Measurements from ENCODE around the gene GTF3C6.

GTF3C6 gene

DNA sequence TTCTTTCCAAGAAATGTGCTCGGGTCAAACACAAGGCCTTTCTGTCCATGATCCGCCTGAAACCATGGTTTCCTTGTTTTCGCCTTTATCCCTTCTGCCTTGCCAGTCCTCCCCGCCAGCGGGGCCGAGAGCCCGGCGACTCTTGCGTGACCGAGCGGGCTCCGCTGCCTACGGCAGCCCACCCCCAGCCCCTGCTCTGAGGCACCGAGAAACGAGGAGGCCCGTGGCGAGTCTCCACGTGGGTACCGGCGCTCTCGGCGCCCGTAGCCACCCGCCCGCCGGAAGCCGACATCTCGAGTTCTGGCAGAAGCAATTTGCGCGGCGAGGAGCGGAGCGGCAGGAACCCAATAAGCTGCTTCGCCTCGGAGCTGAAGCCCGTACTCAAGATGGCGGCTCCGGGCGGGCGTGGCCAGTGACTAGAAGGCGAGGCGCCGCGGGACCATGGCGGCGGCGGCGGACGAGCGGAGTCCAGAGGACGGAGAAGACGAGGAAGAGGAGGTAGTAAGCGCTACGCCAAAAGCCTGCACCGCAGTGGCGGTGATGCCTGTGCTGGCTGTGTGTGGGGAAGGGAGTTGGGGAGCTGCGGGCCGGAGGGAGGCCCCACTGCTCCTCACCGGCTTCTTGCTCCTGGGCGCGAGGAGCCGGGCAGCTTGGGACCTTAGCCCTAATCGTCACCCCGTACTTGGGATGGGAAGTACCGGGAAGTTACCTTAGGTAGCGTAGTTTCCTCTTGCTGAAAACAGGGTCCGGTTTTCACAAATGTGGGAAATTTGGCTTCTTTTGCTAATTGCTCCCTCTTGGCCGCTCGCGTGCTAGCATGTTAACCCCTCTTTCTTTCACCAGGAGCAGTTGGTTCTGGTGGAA lies at the start of gene GTF3C6:
TSS of gene GTF3C6 (plus strand) at position 378 of the 864 bp plus-strand sequence. CDS start at position 442, 64 bp downstream.
- Histone ChIP-seq H3K27me3 (ENCODE audit: insufficient read depth, low read length, poor library complexity) (no peaks in the 10 kb centered on the region), H3K9ac (ENCODE audit: low read depth, low read length) (peak within 1 kb of the TSS; percentile 95), H3K4me1 (ENCODE audit: insufficient read depth, low read length) (peaks cover 25% of the 10 kb centered on the region), H4K20me1 (ENCODE audit: insufficient read depth, low read length) (no peaks in the 10 kb centered on the region), H2AFZ (ENCODE audit: low read depth, low read length) (peak within 1 kb of the TSS; percentile 99), H3K27ac (ENCODE audit: low read length) (peak within 1 kb of the TSS; percentile 96), H3K9me3 (ENCODE audit: insufficient read depth, low read length, severe bottlenecking) (no peaks in the 10 kb centered on the region), H3K4me2 (ENCODE audit: insufficient read depth, low read length) (peak within 1 kb of the TSS; percentile 64), H3K36me3 (ENCODE audit: insufficient read depth, low read length) (peaks cover 34% of the 10 kb centered on the region), H3K4me3 (ENCODE audit: low read depth in 1 of 2, low read length in 2 of 2) (peak within 1 kb of the TSS; percentile 89 to 95), H3K79me2 (ENCODE audit: insufficient read depth, low read length) (peaks cover 18% of the 10 kb centered on the region)
- DNase-seq: peak; percentile 95
- peak; percentile 97 for ATAC-seq (ENCODE audit: insufficient read depth, low read depth)
- TF ChIP-seq EZH2 (IDR thresholded peaks at IDR 0.05; ENCODE audit: borderline replicate concordance, low read depth, low read length, severe bottlenecking): no peak
- TF ChIP-seq, protein P1, sequence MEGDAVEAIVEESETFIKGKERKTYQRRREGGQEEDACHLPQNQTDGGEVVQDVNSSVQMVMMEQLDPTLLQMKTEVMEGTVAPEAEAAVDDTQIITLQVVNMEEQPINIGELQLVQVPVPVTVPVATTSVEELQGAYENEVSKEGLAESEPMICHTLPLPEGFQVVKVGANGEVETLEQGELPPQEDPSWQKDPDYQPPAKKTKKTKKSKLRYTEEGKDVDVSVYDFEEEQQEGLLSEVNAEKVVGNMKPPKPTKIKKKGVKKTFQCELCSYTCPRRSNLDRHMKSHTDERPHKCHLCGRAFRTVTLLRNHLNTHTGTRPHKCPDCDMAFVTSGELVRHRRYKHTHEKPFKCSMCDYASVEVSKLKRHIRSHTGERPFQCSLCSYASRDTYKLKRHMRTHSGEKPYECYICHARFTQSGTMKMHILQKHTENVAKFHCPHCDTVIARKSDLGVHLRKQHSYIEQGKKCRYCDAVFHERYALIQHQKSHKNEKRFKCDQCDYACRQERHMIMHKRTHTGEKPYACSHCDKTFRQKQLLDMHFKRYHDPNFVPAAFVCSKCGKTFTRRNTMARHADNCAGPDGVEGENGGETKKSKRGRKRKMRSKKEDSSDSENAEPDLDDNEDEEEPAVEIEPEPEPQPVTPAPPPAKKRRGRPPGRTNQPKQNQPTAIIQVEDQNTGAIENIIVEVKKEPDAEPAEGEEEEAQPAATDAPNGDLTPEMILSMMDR (IDR thresholded peaks at IDR 0.05; ENCODE audit: borderline replicate concordance, extremely low read depth, low read length, poor library complexity, severe bottlenecking): peak; percentile 6

- DNase-seq (no peak), ATAC-seq (ENCODE audit: insufficient read depth, low read depth) (no peak)
- H3K36me3 ChIP-seq (ENCODE audit: insufficient read depth, low read length): no peaks in the 10 kb centered on the region
- no peaks in the 10 kb centered on the region for H3K27me3 ChIP-seq (ENCODE audit: insufficient read depth, low read length, poor library complexity)
- no peak for TF ChIP-seq EZH2 (IDR thresholded peaks at IDR 0.05; ENCODE audit: borderline replicate concordance, low read depth, low read length, severe bottlenecking)
- TF ChIP-seq, protein P1 (IDR thresholded peaks at IDR 0.05; ENCODE audit: borderline replicate concordance, extremely low read depth, low read length, poor library complexity, severe bottlenecking): no peak
- H2AFZ ChIP-seq (ENCODE audit: low read depth, low read length): no peak overlapping the region
- H3K9ac ChIP-seq (ENCODE audit: low read depth, low read length): no peak overlapping the region
- H3K4me2 ChIP-seq (ENCODE audit: insufficient read depth, low read length): no peak overlapping the region
- no peaks in the 10 kb centered on the region for H3K79me2 ChIP-seq (ENCODE audit: insufficient read depth, low read length)
- no peaks in the 10 kb centered on the region for H4K20me1 ChIP-seq (ENCODE audit: insufficient read depth, low read length)
- H3K4me3 ChIP-seq (ENCODE audit: low read depth in 1 of 2, low read length in 2 of 2): no peak overlapping the region
- no peaks in the 10 kb centered on the region for H3K9me3 ChIP-seq (ENCODE audit: insufficient read depth, low read length, severe bottlenecking)
- H3K27ac ChIP-seq (ENCODE audit: low read length): no peak overlapping the region
- H3K4me1 ChIP-seq (ENCODE audit: insufficient read depth, low read length): no peaks in the 10 kb centered on the region
Measured at GRCh38 chr6:110930781-110931180, 27.7 kb upstream of the GTF3C6 start.

DNA sequence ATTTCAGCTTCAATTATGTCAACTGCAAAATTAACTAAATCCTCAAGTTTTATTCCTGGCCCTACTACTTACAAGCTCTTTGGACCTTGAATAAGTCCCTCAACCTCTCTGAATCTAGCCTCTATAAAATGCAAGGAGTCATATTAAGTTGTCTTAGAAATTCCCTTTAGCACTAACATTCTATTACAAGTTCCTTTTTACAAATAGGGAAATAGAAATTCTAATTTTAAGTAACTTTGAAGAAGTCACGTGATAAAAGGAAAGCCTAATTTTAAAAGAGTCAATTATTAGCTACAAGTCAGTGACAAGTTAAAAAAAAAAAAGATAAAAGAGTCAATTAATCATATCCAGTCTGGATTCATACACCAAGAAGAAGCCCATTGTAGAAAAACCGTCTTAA lies 24.6 kb upstream of the GTF3C6 start:
- TF ChIP-seq, protein P1 (IDR thresholded peaks at IDR 0.05; ENCODE audit: borderline replicate concordance, extremely low read depth, low read length, poor library complexity, severe bottlenecking): no peak
- TF ChIP-seq EZH2 (IDR thresholded peaks at IDR 0.05; ENCODE audit: borderline replicate concordance, low read depth, low read length, severe bottlenecking): no peak
- H2AFZ ChIP-seq (ENCODE audit: low read depth, low read length): no peak overlapping the region

More for the DNA sequence above, 24.6 kb upstream of the GTF3C6 start:
- no peaks in the 10 kb centered on the region for H3K4me1 ChIP-seq (ENCODE audit: insufficient read depth, low read length)
- H3K36me3 ChIP-seq (ENCODE audit: insufficient read depth, low read length): no peaks in the 10 kb centered on the region
- H3K27ac ChIP-seq (ENCODE audit: low read length): no peak overlapping the region
- no peak for ATAC-seq (ENCODE audit: insufficient read depth, low read depth)
- DNase-seq: no peak
- no peak overlapping the region for H3K9ac ChIP-seq (ENCODE audit: low read depth, low read length)
- H3K27me3 ChIP-seq (ENCODE audit: insufficient read depth, low read length, poor library complexity): no peaks in the 10 kb centered on the region
- no peaks in the 10 kb centered on the region for H3K79me2 ChIP-seq (ENCODE audit: insufficient read depth, low read length)
- no peak overlapping the region for H3K4me3 ChIP-seq (ENCODE audit: low read depth in 1 of 2, low read length in 2 of 2)
- H4K20me1 ChIP-seq (ENCODE audit: insufficient read depth, low read length): no peaks in the 10 kb centered on the region
- H3K9me3 ChIP-seq (ENCODE audit: insufficient read depth, low read length, severe bottlenecking): no peaks in the 10 kb centered on the region
- no peak overlapping the region for H3K4me2 ChIP-seq (ENCODE audit: insufficient read depth, low read length)
